Body of pancreas (tissue), 4 donors: ENCODE data around the gene DHCR7. TPM values are rescaled to one million over a fixed set of nuclear protein-coding genes. Genes with fewer than 3 reads are reported as not detected.

Source experiments
- ATAC-seq: fragments of 150-250 bp; one replicate; pipeline ENCODE4 v1.9.1; 2016
- DNase-seq, 4 donors: peaks; one replicate each; pipeline ENCODE4 v3.0.0-alpha.2; 2019
- H3K27ac ChIP-seq, 4 donors: fragments of 200-600 bp; sonication (generic); 1 replicate in 3 of 4; 2 replicates in 1 of 4; pipeline versions ENCODE4 v1.5.1 to v1.6.1; 2016 to 2019; ENCODE audit warnings: mild to moderate bottlenecking in 1 of 4, mixed read lengths in 1 of 4, moderate library complexity in 1 of 4
- H3K27me3 ChIP-seq, 2 donors: fragments of 200-600 bp; sonication (generic); one replicate each; pipeline ENCODE4 v1.6.0; 2016; ENCODE audit warnings: mild to moderate bottlenecking in 1 of 2
- H3K36me3 ChIP-seq, 2 donors: fragments of 200-600 bp; sonication (generic); replicated peaks in 1 of 2; 2 replicates each; pipeline ENCODE4 v1.5.1; 2016; ENCODE audit warnings: low read depth in 2 of 2; ENCODE audit not compliant: insufficient read depth in 1 of 2
- H3K4me1 ChIP-seq: fragments of 200-600 bp; sonication (generic); one replicate; pipeline ENCODE4 v1.6.0; 2016
- H3K4me3 ChIP-seq, 2 donors: fragments of 200-600 bp; sonication (generic); 1 replicate in 1 of 2; 2 replicates in 1 of 2; pipeline ENCODE4 v1.5.1; 2016 to 2019
- H3K9me3 ChIP-seq, 3 donors: fragments of 200-600 bp; sonication (generic); 1 replicate in 2 of 3; 2 replicates in 1 of 3; pipeline ENCODE4 v1.5.1; 2016
- CTCF ChIP-seq, 7 experiments: fragments of 450-650 bp in 4 of 7; fragments of 200-600 bp in 3 of 7; sonication (generic) in 3 of 7; IDR thresholded peaks; one replicate each; pipeline ENCODE4 v1.5.1; 2016 to 2019; ENCODE audit warnings: antibody characterized with exemption in 7 of 7
- POLR2A ChIP-seq, 3 donors: fragments of 450-650 bp; IDR thresholded peaks; one replicate each; pipeline ENCODE4 v1.6.1; 2016; ENCODE audit warnings: antibody characterized with exemption in 3 of 3, mild to moderate bottlenecking in 2 of 3
- WGBS, 2 donors: methylation state at CpG; one replicate each; pipeline ENCODE4 v1.1.5; 2017; 5-methylcytosine and 5-hydroxymethylcytosine counted together
- intact Hi-C: fragments of 100-400 bp; cut with DNase I; formaldehyde crosslinking; loops from one replicate; pipeline ENCODE4 v1.15.1; 2023
- microRNA-seq, 2 donors: library from miRNA; unstranded; fragments of <30 nt; microRNA quantifications; one replicate each; pipeline ENCODE4, GENCODE V29; 2016; ENCODE audit warnings: borderline number of aligned reads in 2 of 2, borderline replicate concordance in 2 of 2
- small RNA-seq: library from RNA; depleted of rRNA; stranded (forward); fragments of <200 nt; gene quantifications from one replicate; pipeline ENCODE3, GENCODE V24; 2016
- total RNA-seq, 2 donors: library from RNA; depleted of rRNA; stranded (reverse); fragments of >200 nt; gene quantifications; one replicate each; pipeline ENCODE4 v1.1.0, GENCODE V29; 2016

DHCR7 gene
- total RNA-seq, 2 donors from 2014 or later = 15.8 to 16.2 TPM

- Histone ChIP-seq H3K4me1 (no peaks in the 10 kb centered on the region), H3K9me3 (no peaks in the 10 kb centered on the region), H3K4me3 (no peak overlapping the region), H3K27ac (no peak overlapping the region), H3K27me3 (no peaks in the 10 kb centered on the region), H3K36me3 (no peaks in the 10 kb centered on the region)
- no peak for TF ChIP-seq CTCF (IDR thresholded peaks at IDR 0.05)
- TF ChIP-seq POLR2A (IDR thresholded peaks at IDR 0.05) = no peak
- intact Hi-C loops = no loop called here
- ATAC-seq = no peak
- DNase-seq = no peak
- WGBS, 2 donors = 47 to 65% methylated on average over 4 of the region's 4 CpGs
These were observed 62.0 kb downstream of the DHCR7 start for GRCh38 chr11:71386202-71386601.

GRCh38 chr11:71385091-71385490 is 63.1 kb downstream of the DHCR7 start:
- Histone ChIP-seq H3K27me3 (no peaks in the 10 kb centered on the region), H3K9me3 (no peaks in the 10 kb centered on the region), H3K36me3 (no peaks in the 10 kb centered on the region), H3K4me3 (no peak overlapping the region), H3K4me1 (no peaks in the 10 kb centered on the region), H3K27ac (no peak overlapping the region)
- ATAC-seq (no peak), DNase-seq (no peak)
- TF ChIP-seq POLR2A (IDR thresholded peaks at IDR 0.05) = no peak
- TF ChIP-seq CTCF (IDR thresholded peaks at IDR 0.05) = no peak
- intact Hi-C loops = no loop called here
- 76 to 77% methylated on average over 6 of the region's 6 CpGs for WGBS, 2 donors

GRCh38 chr11:71384561-71384960 is 63.6 kb downstream of the DHCR7 start:
- no peak for DNase-seq
- intact Hi-C loops = no loop called here
- H3K27ac ChIP-seq = no peak overlapping the region
- no peak for ATAC-seq
- no peaks in the 10 kb centered on the region for H3K27me3 ChIP-seq
- no peak overlapping the region for H3K4me3 ChIP-seq
- no peaks in the 10 kb centered on the region for H3K4me1 ChIP-seq
- no peak for TF ChIP-seq POLR2A (IDR thresholded peaks at IDR 0.05)
- no peak for TF ChIP-seq CTCF (IDR thresholded peaks at IDR 0.05)
- H3K36me3 ChIP-seq = no peaks in the 10 kb centered on the region
- 44 to 50% methylated on average over 8 of the region's 8 CpGs for WGBS, 2 donors
- no peaks in the 10 kb centered on the region for H3K9me3 ChIP-seq

Small RNA genes within 50 kb of the gene (microRNA-seq; reads per million reads assigned to microRNA genes)
- 0 reads per million in 2 donors for gene MIR6754

Small RNA genes within 50 kb of the gene (small RNA-seq; reads per million reads assigned to genes)
- gene MIR6754 = not detected

Other genes with a start within 250 kb of the DHCR7 start
- gene SHANK2, start 195.8 kb downstream of the DHCR7 start, total RNA-seq = 10 to 100 TPM; 44.4 to 94.9 TPM
- 10 to 100 TPM; 45.7 to 71.2 TPM for gene NADSYN1, start 4.8 kb upstream of the DHCR7 start, total RNA-seq
- not detected for gene KRTAP5-7, start 78.9 kb upstream of the DHCR7 start, total RNA-seq
- not detected for gene KRTAP5-8, start 89.6 kb upstream of the DHCR7 start, total RNA-seq
- gene KRTAP5-9, start 100.0 kb upstream of the DHCR7 start, total RNA-seq = 1 to 10 TPM in 1 of 2 donors, not detected in 1; 3.0 TPM
- gene KRTAP5-10, start 117.2 kb upstream of the DHCR7 start, total RNA-seq = not detected
- not detected for gene KRTAP5-11, start 134.5 kb upstream of the DHCR7 start, total RNA-seq